Measurements from ENCODE around the gene AP2A2. TPM values are rescaled to one million over a fixed set of nuclear protein-coding genes. Genes with fewer than 3 reads are reported as not detected.

Gene AP2A2
- total RNA-seq, 4 donors from 2014 or later = 70.5 to 130 (median 102) TPM

DNA sequence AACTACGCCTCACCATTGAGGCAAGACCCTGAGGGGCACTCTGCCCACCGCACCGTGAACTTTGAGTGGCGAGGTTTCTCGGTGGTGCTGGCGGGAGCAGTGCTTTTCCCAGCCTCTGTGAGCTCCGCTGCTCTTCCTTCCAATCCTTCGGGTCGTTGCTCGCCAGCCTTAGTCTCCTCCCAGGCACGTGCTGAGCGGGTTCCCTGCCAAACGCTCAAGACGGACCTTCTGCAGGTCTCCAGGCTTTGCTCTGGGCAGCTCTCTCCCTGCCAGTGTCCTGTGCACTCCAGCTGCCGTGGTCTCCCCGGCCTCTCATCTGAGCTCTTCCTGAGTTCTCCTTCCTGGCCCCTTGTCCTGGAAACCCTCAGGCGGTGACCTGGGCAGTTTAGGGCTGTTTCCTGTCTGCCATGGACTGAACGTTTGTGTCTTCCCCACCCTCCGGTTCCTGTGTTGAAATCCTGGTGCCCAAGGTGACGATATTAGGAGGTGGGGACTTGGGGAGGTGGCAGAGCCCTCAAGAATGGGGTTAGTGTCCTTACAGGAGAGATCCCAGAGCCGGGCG lies 122.0 kb downstream of the AP2A2 start:
- Histone ChIP-seq H3K4me3 (no peak overlapping the region), H3K9me3 (no peaks in the 10 kb centered on the region), H3K4me1 (peaks cover 0 to 14% (median 3%) of the 10 kb centered on the region in 4 donors), H3K27me3 (peaks cover 61% of the 10 kb centered on the region), H3K27ac (no peak overlapping the region), H3K36me3 (no peaks in the 10 kb centered on the region)
- DNase-seq = no peak
- intact Hi-C loops (cut with DNase I; ENCODE audit: low total_unique reads) (no loop called here), in situ Hi-C loops (cut with MboI; ENCODE audit: low pct_ligation_motif_present in 1 of 4, low pct_unique_long_range_greater_than_20kb in 1 of 4, low sequenced_read_pairs in 3 of 4) (loop anchor here in 3 of 4 donors (25.0 kb wide), 2 partner anchors 135 to 185 kb away; partner anchors contain the start of gene CHID1 (in 1 of the 3))
- WGBS, 2 donors (ENCODE audit: low coverage in 1 of 2) = 50% methylated on average over 22 of the region's 22 CpGs; no CpG with 5 or more reads in 1 of the 2 donors
- TF ChIP-seq, protein P1, sequence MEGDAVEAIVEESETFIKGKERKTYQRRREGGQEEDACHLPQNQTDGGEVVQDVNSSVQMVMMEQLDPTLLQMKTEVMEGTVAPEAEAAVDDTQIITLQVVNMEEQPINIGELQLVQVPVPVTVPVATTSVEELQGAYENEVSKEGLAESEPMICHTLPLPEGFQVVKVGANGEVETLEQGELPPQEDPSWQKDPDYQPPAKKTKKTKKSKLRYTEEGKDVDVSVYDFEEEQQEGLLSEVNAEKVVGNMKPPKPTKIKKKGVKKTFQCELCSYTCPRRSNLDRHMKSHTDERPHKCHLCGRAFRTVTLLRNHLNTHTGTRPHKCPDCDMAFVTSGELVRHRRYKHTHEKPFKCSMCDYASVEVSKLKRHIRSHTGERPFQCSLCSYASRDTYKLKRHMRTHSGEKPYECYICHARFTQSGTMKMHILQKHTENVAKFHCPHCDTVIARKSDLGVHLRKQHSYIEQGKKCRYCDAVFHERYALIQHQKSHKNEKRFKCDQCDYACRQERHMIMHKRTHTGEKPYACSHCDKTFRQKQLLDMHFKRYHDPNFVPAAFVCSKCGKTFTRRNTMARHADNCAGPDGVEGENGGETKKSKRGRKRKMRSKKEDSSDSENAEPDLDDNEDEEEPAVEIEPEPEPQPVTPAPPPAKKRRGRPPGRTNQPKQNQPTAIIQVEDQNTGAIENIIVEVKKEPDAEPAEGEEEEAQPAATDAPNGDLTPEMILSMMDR (IDR thresholded peaks at IDR 0.05) = no peak

DNA sequence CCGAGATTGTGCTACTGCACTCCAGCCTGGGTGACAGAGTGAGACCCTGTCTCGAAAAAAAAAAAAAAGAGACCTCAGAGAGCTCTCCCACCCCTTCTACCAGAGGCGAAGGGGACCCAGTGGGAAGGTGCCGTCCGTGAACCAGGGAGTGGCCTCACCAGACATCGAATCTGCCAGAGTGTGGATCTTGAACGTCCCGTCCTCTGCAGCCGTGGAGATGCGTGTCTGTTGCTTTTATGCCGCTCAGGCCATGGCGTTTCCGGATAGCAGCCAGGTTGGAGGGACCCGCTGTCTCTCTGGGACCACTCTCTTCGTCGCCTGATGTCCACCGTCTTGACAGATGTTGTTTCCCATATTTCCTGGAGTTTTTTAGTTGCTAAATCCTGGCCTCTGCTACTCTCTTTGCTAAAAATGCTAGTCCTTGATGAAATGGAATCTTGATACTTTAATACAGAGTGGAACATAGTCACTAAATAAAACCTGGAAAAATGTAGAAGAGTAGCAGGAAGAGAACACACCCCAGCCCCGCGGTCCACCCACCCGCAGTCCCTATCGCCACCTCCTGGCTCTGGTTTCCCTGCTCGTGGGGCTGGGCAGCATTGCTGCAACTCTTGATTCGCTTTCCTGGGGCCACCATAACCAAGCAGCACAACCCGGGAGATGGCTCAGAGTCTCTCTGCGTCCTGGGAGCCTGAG lies 122.9 kb downstream of the AP2A2 start:
- WGBS, 2 donors (ENCODE audit: low coverage in 1 of 2) = 27 to 71% methylated on average over 3 to 25 of the region's 25 CpGs
- in situ Hi-C loops (cut with MboI; ENCODE audit: low pct_ligation_motif_present in 1 of 4, low pct_unique_long_range_greater_than_20kb in 1 of 4, low sequenced_read_pairs in 3 of 4) = loop anchor here in 3 of 4 donors (25.0 kb wide), 2 partner anchors 136 to 186 kb away; partner anchors contain the start of gene CHID1 (in 1 of the 3)

DNA sequence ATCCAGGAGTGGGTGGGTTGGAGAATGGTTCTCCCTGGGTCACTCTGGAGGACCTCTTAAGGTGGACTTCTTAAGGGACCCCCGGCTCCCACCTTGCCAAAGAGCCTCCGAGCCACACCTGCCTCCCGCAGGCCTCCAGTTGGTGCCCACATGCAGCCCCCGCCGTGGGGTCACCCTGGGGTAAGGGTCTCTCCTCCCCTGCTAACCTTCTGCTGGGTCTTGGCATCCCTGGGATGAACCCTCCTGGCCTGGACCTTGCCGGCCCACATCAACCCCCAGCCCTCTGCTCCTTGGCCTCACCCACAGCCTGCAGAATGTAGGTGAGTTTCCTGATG lies 123.4 kb downstream of the AP2A2 start:
- Histone ChIP-seq H3K9me3 (no peaks in the 10 kb centered on the region), H3K4me3 (no peak overlapping the region), H3K27ac (no peak overlapping the region), H3K27me3 (peaks cover 49% of the 10 kb centered on the region), H3K4me1 (peaks cover 2 to 24% (median 11%) of the 10 kb centered on the region in 4 donors), H3K36me3 (no peaks in the 10 kb centered on the region)
- intact Hi-C loops (cut with DNase I; ENCODE audit: low total_unique reads) = no loop called here
- in situ Hi-C loops (cut with MboI; ENCODE audit: low pct_ligation_motif_present in 1 of 4, low pct_unique_long_range_greater_than_20kb in 1 of 4, low sequenced_read_pairs in 3 of 4) = loop anchor here in 3 of 4 donors (25.0 kb wide), 2 partner anchors 137 to 187 kb away; partner anchors contain the start of gene CHID1 (in 1 of the 3)
- 68% methylated on average over 6 of the region's 6 CpGs; no CpG with 5 or more reads in 1 of the 2 donors for WGBS, 2 donors (ENCODE audit: low coverage in 1 of 2)
- TF ChIP-seq, protein P1 (IDR thresholded peaks at IDR 0.05) = no peak
- TF ChIP-seq EP300 (IDR thresholded peaks at IDR 0.05; ENCODE audit: low read depth) (no peak), POLR2AphosphoS5 (IDR thresholded peaks at IDR 0.05) (no peak), POLR2A (IDR thresholded peaks at IDR 0.05) (no peak)
- DNase-seq = no peak

More for the DNA sequence above, 122.9 kb downstream of the AP2A2 start:
- intact Hi-C loops (cut with DNase I; ENCODE audit: low total_unique reads) = no loop called here
- no peaks in the 10 kb centered on the region for H3K36me3 ChIP-seq
- H3K4me3 ChIP-seq = no peak overlapping the region
- no peak overlapping the region for H3K27ac ChIP-seq
- TF ChIP-seq, protein P1 (IDR thresholded peaks at IDR 0.05) = no peak
- TF ChIP-seq POLR2A (IDR thresholded peaks at IDR 0.05) (no peak), POLR2AphosphoS5 (IDR thresholded peaks at IDR 0.05) (no peak)
- DNase-seq = no peak
- H3K27me3 ChIP-seq = peaks cover 52% of the 10 kb centered on the region
- H3K9me3 ChIP-seq = no peaks in the 10 kb centered on the region
- peaks cover 0 to 19% (median 6%) of the 10 kb centered on the region in 4 donors for H3K4me1 ChIP-seq

DNA sequence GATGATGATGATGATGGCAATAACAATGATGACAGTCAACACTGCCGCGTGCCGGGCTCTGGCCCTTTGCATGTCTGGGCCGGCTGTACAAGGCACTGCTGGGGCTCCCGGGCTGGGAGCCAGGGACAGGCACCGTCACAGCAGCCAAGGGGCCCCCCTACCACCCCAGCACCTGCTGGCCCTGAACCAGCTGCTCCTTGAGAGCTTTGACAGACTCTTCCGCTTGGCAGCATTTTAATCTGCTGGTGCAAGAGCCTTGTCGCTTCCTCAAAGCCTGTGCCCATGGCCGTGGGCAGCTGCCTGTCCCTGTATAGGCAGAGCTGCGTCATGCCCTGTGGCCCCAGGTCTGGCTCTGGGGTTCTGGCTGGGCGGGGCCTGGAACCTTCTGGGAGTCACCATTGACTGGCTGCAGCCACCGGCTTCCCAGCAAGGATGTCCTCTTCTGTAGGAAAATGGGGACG lies 123.8 kb downstream of the AP2A2 start:
- TF ChIP-seq POLR2AphosphoS5 (IDR thresholded peaks at IDR 0.05) = no peak
- TF ChIP-seq, protein P1 (IDR thresholded peaks at IDR 0.05) = no peak
- Histone ChIP-seq H3K4me3 (no peak overlapping the region), H3K27ac (no peak overlapping the region), H3K27me3 (peaks cover 52% of the 10 kb centered on the region), H3K4me1 (peaks cover 4 to 28% (median 15%) of the 10 kb centered on the region in 4 donors), H3K9me3 (no peaks in the 10 kb centered on the region), H3K36me3 (no peaks in the 10 kb centered on the region)
- in situ Hi-C loops (cut with MboI; ENCODE audit: low pct_ligation_motif_present in 1 of 4, low pct_unique_long_range_greater_than_20kb in 1 of 4, low sequenced_read_pairs in 3 of 4) = loop anchor here in 3 of 4 donors (25.0 kb wide), 2 partner anchors 137 to 187 kb away; partner anchors contain the start of gene CHID1 (in 1 of the 3)
- 49% methylated on average over 11 of the region's 13 CpGs; no CpG with 5 or more reads in 1 of the 2 donors for WGBS, 2 donors (ENCODE audit: low coverage in 1 of 2)
- intact Hi-C loops (cut with DNase I; ENCODE audit: low total_unique reads) = no loop called here
- no peak for DNase-seq
